ENCODE measurements around the gene DYSF. TPM values are rescaled to one million over a fixed set of nuclear protein-coding genes. Genes with fewer than 3 reads are reported as not detected.

The DYSF gene
- total RNA-seq, 1 donor from 2014 or later: 42.8 TPM

DNA sequence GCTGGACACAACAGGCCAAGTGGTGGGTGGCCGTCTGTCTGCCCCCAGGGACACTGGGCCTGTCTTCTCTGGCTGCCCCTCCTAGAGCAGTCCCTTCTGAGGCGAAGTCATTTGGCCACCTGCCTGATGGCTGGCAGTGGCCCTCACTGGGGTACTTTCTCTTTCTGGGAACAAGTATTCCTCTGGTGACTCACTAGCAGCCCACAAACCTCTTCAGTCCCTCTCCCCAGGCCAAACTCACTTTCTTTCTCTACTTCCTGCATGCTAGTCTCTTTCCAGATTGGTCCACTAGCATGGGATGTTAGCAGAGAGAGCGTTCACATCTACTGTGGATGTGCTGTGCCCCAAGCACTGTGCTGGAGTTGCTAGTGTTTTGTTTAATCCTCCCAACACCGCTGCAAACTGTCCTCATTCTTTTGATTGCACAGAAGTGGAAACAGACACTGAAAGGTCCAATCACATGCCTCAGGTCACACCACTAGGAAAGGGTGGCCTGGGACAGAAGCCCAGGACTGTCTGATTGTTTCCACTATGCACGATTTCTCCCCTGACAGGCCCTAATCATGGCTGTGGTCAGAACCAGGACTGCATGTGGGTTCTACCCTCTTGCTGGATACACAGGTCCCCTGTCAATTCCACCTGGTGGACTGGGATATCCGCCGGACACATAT is 5.2 kb downstream of the DYSF start:
- no peak for TF ChIP-seq CTCF (IDR thresholded peaks at IDR 0.05; ENCODE audit: insufficient read depth, low read length, poor library complexity, severe bottlenecking)
- no peaks in the 10 kb centered on the region for H3K27me3 ChIP-seq (ENCODE audit: control insufficient read depth, insufficient read depth, low read length)
- H3K4me3 ChIP-seq (ENCODE audit: low read depth, low read length): no peak overlapping the region
- H3K36me3 ChIP-seq (ENCODE audit: control insufficient read depth, insufficient read depth, low read length): no peaks in the 10 kb centered on the region
- DNase-seq (ENCODE audit: low read depth): peak; percentile 49

GRCh38 chr2:71459084-71459431 is 5.7 kb downstream of the DYSF start:
- DNase-seq (ENCODE audit: low read depth): no peak
- no peak overlapping the region for H3K4me3 ChIP-seq (ENCODE audit: low read depth, low read length)
- no peaks in the 10 kb centered on the region for H3K36me3 ChIP-seq (ENCODE audit: control insufficient read depth, insufficient read depth, low read length)
- no peaks in the 10 kb centered on the region for H3K27me3 ChIP-seq (ENCODE audit: control insufficient read depth, insufficient read depth, low read length)
- no peak for TF ChIP-seq CTCF (IDR thresholded peaks at IDR 0.05; ENCODE audit: insufficient read depth, low read length, poor library complexity, severe bottlenecking)

DNA sequence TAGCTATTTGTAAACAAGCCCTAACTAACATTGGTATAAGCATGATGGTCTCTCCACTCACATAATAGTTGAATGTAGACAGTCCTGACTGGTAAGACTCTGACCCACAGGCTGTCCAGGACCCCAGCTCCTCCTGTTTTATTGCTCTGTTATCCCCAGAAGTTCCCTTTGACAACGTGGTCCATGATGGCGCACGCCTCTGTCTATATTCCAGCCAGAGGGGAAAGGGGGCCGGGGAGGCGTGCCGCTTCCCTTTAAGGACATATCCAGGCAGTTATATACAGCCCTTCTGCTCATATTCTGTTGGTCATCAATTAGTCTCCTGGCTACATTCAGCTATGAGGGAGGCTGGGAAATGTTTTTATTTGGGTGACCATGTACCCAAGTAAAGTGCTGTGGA is 6.7 kb downstream of the DYSF start:
- TF ChIP-seq CTCF (IDR thresholded peaks at IDR 0.05; ENCODE audit: insufficient read depth, low read length, poor library complexity, severe bottlenecking): no peak
- peaks cover 4% of the 10 kb centered on the region for H3K27me3 ChIP-seq (ENCODE audit: control insufficient read depth, insufficient read depth, low read length)
- H3K4me3 ChIP-seq (ENCODE audit: low read depth, low read length): no peak overlapping the region
- DNase-seq (ENCODE audit: low read depth): no peak
- no peaks in the 10 kb centered on the region for H3K36me3 ChIP-seq (ENCODE audit: control insufficient read depth, insufficient read depth, low read length)

DNA sequence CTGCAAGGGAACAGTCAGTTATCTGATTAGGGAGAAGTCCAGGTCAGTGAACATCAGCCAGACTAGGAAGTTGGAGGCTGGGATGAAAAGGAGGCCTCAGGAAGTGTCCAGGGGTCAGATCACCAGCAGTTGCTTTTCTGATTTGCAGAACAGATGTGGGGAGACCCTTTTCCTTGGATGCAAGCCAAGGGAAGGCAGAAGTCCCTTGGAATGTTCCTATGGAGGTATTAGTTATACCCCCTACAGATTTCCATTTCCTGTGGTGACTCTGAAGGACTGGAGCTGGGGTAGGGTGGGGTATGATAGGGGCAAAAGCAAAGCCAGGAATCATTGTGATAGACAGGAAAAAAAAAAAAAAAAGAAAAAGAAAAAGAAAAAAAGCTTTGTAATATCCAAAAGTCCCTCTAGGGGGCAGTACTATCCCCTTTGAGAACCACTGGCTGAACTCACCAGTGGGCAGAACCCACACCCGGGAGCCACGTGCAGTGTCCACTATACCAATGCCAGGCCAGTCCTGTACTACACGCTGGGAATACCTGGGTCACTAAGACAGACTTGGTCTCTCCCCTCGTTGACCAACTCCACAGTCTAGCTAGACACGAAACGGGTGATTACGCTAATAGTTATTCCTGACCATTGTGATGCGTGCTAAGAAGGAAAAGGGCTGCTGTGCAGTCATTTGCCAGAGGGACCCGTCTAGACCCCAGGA is 7.4 kb downstream of the DYSF start:
- TF ChIP-seq CTCF (IDR thresholded peaks at IDR 0.05; ENCODE audit: insufficient read depth, low read length, poor library complexity, severe bottlenecking): peak; percentile 38
- Histone ChIP-seq H3K36me3 (ENCODE audit: control insufficient read depth, insufficient read depth, low read length) (no peaks in the 10 kb centered on the region), H3K4me3 (ENCODE audit: low read depth, low read length) (no peak overlapping the region), H3K27me3 (ENCODE audit: control insufficient read depth, insufficient read depth, low read length) (peaks cover 10% of the 10 kb centered on the region)
- DNase-seq (ENCODE audit: low read depth): no peak

GRCh38 chr2:71461304-71461671 is 7.9 kb downstream of the DYSF start:
- peaks cover 15% of the 10 kb centered on the region for H3K27me3 ChIP-seq (ENCODE audit: control insufficient read depth, insufficient read depth, low read length)
- no peak for TF ChIP-seq CTCF (IDR thresholded peaks at IDR 0.05; ENCODE audit: insufficient read depth, low read length, poor library complexity, severe bottlenecking)
- no peak for DNase-seq (ENCODE audit: low read depth)
- H3K4me3 ChIP-seq (ENCODE audit: low read depth, low read length): no peak overlapping the region
- no peaks in the 10 kb centered on the region for H3K36me3 ChIP-seq (ENCODE audit: control insufficient read depth, insufficient read depth, low read length)
